K562 (cell line): ENCODE data around the gene ERVMER34-1. TPM values are rescaled to one million over a fixed set of nuclear protein-coding genes. Genes with fewer than 3 reads are reported as not detected.
A peak's percentile ranks its signal among the peaks of the same experiment; 100 is the strongest.

Experiments
- ATAC-seq: fragments of 200-7000 bp; cut with Tn5 transposase; 3 replicates; pipeline ENCODE4 v1.9.1; 2020; ENCODE audit warnings: moderate library complexity
- BruUV-seq: library from RNA; stranded (reverse); fragments of 400-500 nt; replicated peaks from 2 replicates; lab custom pipeline; 2021; lab: Mats Ljungman, UMichigan
- CTCF ChIA-PET: fragments of 300-600 bp; formaldehyde crosslinking; extraction: SDS; loops from one replicate; lab custom pipeline; 2021; ENCODE audit warnings: low intra/inter-chr PET ratio; lab: Yijun Ruan, JAX
- POLR2A ChIA-PET: fragments of 300-600, 350-650 bp; sonication (Branson Sonifier 250); formaldehyde crosslinking; extraction: SDS; loops from one replicate; lab custom pipeline; 2021; ENCODE audit warnings: antibody characterized with exemption, inconsistent platforms; lab: Yijun Ruan, JAX
- DNase-seq, 4 experiments: peaks; one replicate each; pipeline versions ENCODE4 v3.0.0 to v3.0.0-alpha.2; 2011 to 2018; ENCODE audit warnings: low spot score in 3 of 4, mixed read lengths in 3 of 4; ENCODE audit errors: extremely low read depth in 1 of 4
- FAIRE-seq: peaks from 2 replicates; lab custom pipeline; 2011; peaks lifted over from hg19 to GRCh38; lab: Jason Lieb, UNC
- H2AFZ ChIP-seq: 2 replicates; pipeline ENCODE4 v1.6.0; 2011; ENCODE audit warnings: low read depth, low read length, control low read depth, inconsistent platforms
- H3K27ac ChIP-seq: fragments of 200-600 bp; 3 replicates; pipeline ENCODE4 v1.8.0; 2011; ENCODE audit warnings: low read depth, mild to moderate bottlenecking, control low read depth, inconsistent platforms, low read length, moderate library complexity, mixed read lengths; ENCODE audit errors: extremely low read depth
- H3K27me3 ChIP-seq, 2 experiments: fragments of 300-600 bp in 1 of 2; 2 replicates in 1 of 2; 3 replicates in 1 of 2; pipeline versions ENCODE4 v1.6.0 to v1.8.0; 2011; ENCODE audit warnings: inconsistent platforms in 2 of 2, low read length in 2 of 2, mild to moderate bottlenecking in 1 of 2, mixed read lengths in 1 of 2, moderate library complexity in 1 of 2; ENCODE audit not compliant: control insufficient read depth in 2 of 2, insufficient read depth in 2 of 2
- H3K36me3 ChIP-seq: fragments of 300-600 bp; 3 replicates; pipeline ENCODE4 v1.8.0; 2011; ENCODE audit warnings: mild to moderate bottlenecking, low read length, inconsistent platforms; ENCODE audit not compliant: control insufficient read depth, insufficient read depth
- H3K4me1 ChIP-seq, 2 experiments: fragments of 200-600 bp in 1 of 2; replicated peaks in 1 of 2; 2 replicates in 1 of 2; 3 replicates in 1 of 2; pipeline versions ENCODE4 v1.5.1 to v1.8.0; 2011; ENCODE audit warnings: inconsistent platforms in 2 of 2, low read length in 2 of 2, mild to moderate bottlenecking in 1 of 2, mixed read lengths in 1 of 2, moderate library complexity in 1 of 2; ENCODE audit not compliant: control insufficient read depth in 2 of 2, insufficient read depth in 2 of 2
- H3K4me2 ChIP-seq: 2 replicates; pipeline ENCODE4 v1.6.1; 2011; ENCODE audit warnings: low read length, control low read depth, inconsistent platforms, mixed read lengths; ENCODE audit not compliant: insufficient read depth
- H3K4me3 ChIP-seq: fragments of 200-600 bp; sonication (generic), shearing (Covaris generic); 2 replicates; pipeline ENCODE4 v1.5.1; 2016; ENCODE audit warnings: control low read depth, inconsistent platforms
- H3K79me2 ChIP-seq: fragments of 200-600 bp; 3 replicates; pipeline ENCODE4 v1.8.0; 2011; ENCODE audit warnings: low read length, inconsistent platforms; ENCODE audit not compliant: control insufficient read depth, insufficient read depth
- H3K9ac ChIP-seq, 2 experiments: 2 replicates each; pipeline versions ENCODE4 v1.6.0 to v1.6.1; 2011; ENCODE audit warnings: low read depth in 2 of 2, low read length in 2 of 2, control low read depth in 1 of 2, inconsistent platforms in 1 of 2, mild to moderate bottlenecking in 1 of 2, mixed read lengths in 1 of 2; ENCODE audit not compliant: insufficient read depth in 1 of 2
- H3K9me1 ChIP-seq: one replicate; pipeline ENCODE4 v1.6.0; 2011; ENCODE audit warnings: inconsistent platforms, mild to moderate bottlenecking, low read length, moderate library complexity; ENCODE audit not compliant: control insufficient read depth, insufficient read depth
- H3K9me3 ChIP-seq: replicated peaks from 2 replicates; pipeline ENCODE4 v1.5.1; 2011; ENCODE audit warnings: low read depth, low read length, inconsistent platforms; ENCODE audit not compliant: control insufficient read depth, insufficient read depth
- H4K20me1 ChIP-seq: replicated peaks from 2 replicates; pipeline ENCODE4 v1.6.1; 2011; ENCODE audit warnings: low read length, inconsistent platforms, mixed read lengths; ENCODE audit not compliant: control insufficient read depth, insufficient read depth
- ASH1L ChIP-seq: fragments of 450-650 bp; IDR thresholded peaks from 2 replicates; pipeline ENCODE4 v1.6.1; 2018; ENCODE audit warnings: borderline replicate concordance, mild to moderate bottlenecking, low read depth; ENCODE audit not compliant: partially characterized antibody
- FOS ChIP-seq: IDR thresholded peaks from 3 replicates; pipeline ENCODE4 v1.6.1; 2011; ENCODE audit not compliant: insufficient read length; ENCODE audit errors: extremely low read depth
- GATAD2B ChIP-seq: fragments of 450-650 bp; IDR thresholded peaks from 2 replicates; pipeline ENCODE4 v1.6.1; 2017; ENCODE audit warnings: mild to moderate bottlenecking, borderline replicate concordance
- HDAC6 ChIP-seq: IDR thresholded peaks from 2 replicates; pipeline ENCODE4 v1.6.1; 2012; ENCODE audit warnings: low read depth, mild to moderate bottlenecking, control low read depth, inconsistent platforms, low read length, moderate library complexity
- KDM2B ChIP-seq: fragments of 250-450 bp; sonication (Bioruptor Pico); IDR thresholded peaks from 2 replicates; pipeline ENCODE4 v1.8.0; 2021; ENCODE audit warnings: mild to moderate bottlenecking, moderate library complexity
- MEIS2 ChIP-seq: fragments of 450-650 bp; IDR thresholded peaks from 2 replicates; pipeline ENCODE4 v1.6.1; 2014; ENCODE audit warnings: mild to moderate bottlenecking; ENCODE audit not compliant: partially characterized antibody
- MTA3 ChIP-seq: fragments of 450-650 bp; formaldehyde crosslinking; IDR thresholded peaks from 2 replicates; pipeline ENCODE4 v1.6.1; 2017; ENCODE audit warnings: mild to moderate bottlenecking, borderline replicate concordance
- NR2C1 ChIP-seq, 2 experiments: fragments of 450-650 bp; IDR thresholded peaks; 2 replicates each; pipeline ENCODE4 v1.6.1; 2017; ENCODE audit warnings: mild to moderate bottlenecking in 2 of 2, antibody characterized with exemption in 1 of 2, inconsistent platforms in 1 of 2, missing compliant biosample characterization in 1 of 2, missing genetic modification characterization in 1 of 2
- PPARD ChIP-seq: fragments of 250-450 bp; sonication (Bioruptor Pico); IDR thresholded peaks from 2 replicates; pipeline ENCODE4 v1.8.0; 2022; ENCODE audit warnings: inconsistent platforms, mild to moderate bottlenecking, moderate library complexity
- SMAD4 ChIP-seq: fragments of 250-450 bp; sonication (Bioruptor Pico); conservative IDR thresholded peaks from 2 replicates; pipeline ENCODE4 v1.8.0; 2021; ENCODE audit warnings: inconsistent platforms, mild to moderate bottlenecking, moderate library complexity
- USF1 ChIP-seq: sonication (generic); formaldehyde crosslinking; IDR thresholded peaks from 2 replicates; pipeline ENCODE4 v1.9.0; 2022; ENCODE audit warnings: mild to moderate bottlenecking, missing genetic modification reagents
- ZNF12 ChIP-seq: sonication (generic); formaldehyde crosslinking; IDR thresholded peaks from 2 replicates; pipeline ENCODE4 v1.4.0; 2020; ENCODE audit warnings: mild to moderate bottlenecking, missing genetic modification reagents
- ZNF695 ChIP-seq: fragments of 450-650 bp; formaldehyde crosslinking; IDR thresholded peaks from 2 replicates; pipeline ENCODE4 v1.4.0; 2020; ENCODE audit warnings: mild to moderate bottlenecking, moderate library complexity
- ZNF764 ChIP-seq: fragments of 250-450 bp; sonication (Bioruptor Pico); IDR thresholded peaks from 2 replicates; pipeline ENCODE4 v1.4.0; 2020; ENCODE audit warnings: low read depth, mild to moderate bottlenecking, moderate library complexity
- WGBS: fragments of 100-300 bp; shearing (Covaris generic); methylation state at CpG from one replicate; pipeline ENCODE4 v1.1.6; 2016; ENCODE audit warnings: low coverage, mixed read lengths; ENCODE audit not compliant: insufficient coverage; ENCODE audit errors: missing lambda C conversion rate; 5-methylcytosine and 5-hydroxymethylcytosine counted together
- in situ Hi-C: fragments of 300-500 bp; cut with MboI; formaldehyde crosslinking; loops from 4 replicates; pipeline ENCODE4 v1.15.0; 2018; ENCODE audit warnings: inconsistent platforms, mixed read lengths
- intact Hi-C: fragments of 100-400 bp; cut with micrococcal nuclease; formaldehyde crosslinking; loops from 2 replicates; pipeline ENCODE4 v1.14.2; 2022
- polyA plus RNA-seq, 8 experiments: library from polyadenylated mRNA; depleted of rRNA in 4 of 8; stranded (reverse) in 5 of 8; unstranded in 3 of 8; fragments of >200 nt; fragmentation: Nextera tagmentation in 2 of 8; fragmentation: Illumina TruSeq in 1 of 8; extraction: Ambion mirVana in 2 of 8; extraction: Trizol in 1 of 8; gene quantifications; 2 replicates each; pipeline versions ENCODE4 v1.2.1 to v1.2.3, GENCODE V29; 2011 to 2014; ENCODE audit warnings: inconsistent platforms in 1 of 8, missing spikeins in 1 of 8
- total RNA-seq, 7 experiments: library from RNA; depleted of rRNA in 6 of 7; stranded (reverse); fragments of >200 nt in 6 of 7; fragmentation: Illumina TruSeq in 2 of 7; extraction: Trizol in 2 of 7; gene quantifications; 2 replicates each; pipeline versions ENCODE4 v1.2.1 to v1.2.3, GENCODE V29; 2011 to 2021; ENCODE audit warnings: low replicate concordance in 1 of 7
- TF ChIP-seq, protein P1 (sequence below), 2 experiments: IDR thresholded peaks; 2 replicates each; pipeline ENCODE4 v1.6.1; 2011; ENCODE audit warnings: borderline replicate concordance in 1 of 2, control low read depth in 1 of 2, low read depth in 1 of 2, low read length in 1 of 2, mild to moderate bottlenecking in 1 of 2, mixed read lengths in 1 of 2, moderate library complexity in 1 of 2; ENCODE audit not compliant: insufficient read depth in 1 of 2, insufficient read length in 1 of 2, poor library complexity in 1 of 2, severe bottlenecking in 1 of 2; ENCODE audit errors: extremely low read depth in 1 of 2

Gene ERVMER34-1
- total and polyA plus RNA-seq, 9 of the 15 experiments (the other 6 are each of a cell fraction or from before 2014, with no cell fraction given), result 0.04 to 0.57 (median 0.25) TPM

- TF ChIP-seq KDM2B (CRISPR knock-in tag) (no peak), USF1 (CRISPR knock-in tag) (0 out of 2 replicates have a peak, but pooled peaks have one; percentile 26)
- TF ChIP-seq, protein P1, sequence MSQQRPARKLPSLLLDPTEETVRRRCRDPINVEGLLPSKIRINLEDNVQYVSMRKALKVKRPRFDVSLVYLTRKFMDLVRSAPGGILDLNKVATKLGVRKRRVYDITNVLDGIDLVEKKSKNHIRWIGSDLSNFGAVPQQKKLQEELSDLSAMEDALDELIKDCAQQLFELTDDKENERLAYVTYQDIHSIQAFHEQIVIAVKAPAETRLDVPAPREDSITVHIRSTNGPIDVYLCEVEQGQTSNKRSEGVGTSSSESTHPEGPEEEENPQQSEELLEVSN (IDR thresholded peaks at IDR 0.05; ENCODE audit: borderline replicate concordance in 1 of 2, extremely low read depth in 1 of 2, insufficient read depth in 1 of 2, insufficient read length in 1 of 2, low read depth in 1 of 2, low read length in 1 of 2, poor library complexity in 1 of 2, severe bottlenecking in 1 of 2), result peak in 1 of 2 experiments; percentile 23
Measured at GRCh38 chr4:52713456-52713937, 37.7 kb downstream of the ERVMER34-1 start (continued).

- H2AFZ ChIP-seq, result peak overlapping the region; percentile 88
- peak overlapping the region; percentile 95 for H3K4me3 ChIP-seq
- no TSS peak for BruUV-seq
- peaks cover 4 to 21% of the 10 kb centered on the region in 2 experiments; a peak in 4 of 5 replicates for H3K4me1 ChIP-seq
- FAIRE-seq, result peak; percentile 78
- H3K27ac ChIP-seq, result peak overlapping the region; percentile 93
- peaks cover 41% of the 10 kb centered on the region for H3K79me2 ChIP-seq
- peaks cover 44% of the 10 kb centered on the region for H3K36me3 ChIP-seq
- peak; percentile 97 to 99 (median 98) for DNase-seq
- in situ Hi-C loops, result no loop called here
- WGBS, result under 1% methylated on average over 73 of the region's 87 CpGs
- ChIA-PET CTCF (no interaction called here), POLR2A (interaction anchor here (0.6 to 2.2 kb wide), 19 partner anchors 10 to 294 kb away, joined by 3 to 9 read pairs (median 3); no protein-coding TSS in a partner anchor)
- H3K4me2 ChIP-seq, result peak overlapping the region; percentile 93
- no peaks in the 10 kb centered on the region; a peak in 1 of 5 replicates for H3K27me3 ChIP-seq
- peak overlapping the region; percentile 96 to 98 for H3K9ac ChIP-seq
- H3K9me1 ChIP-seq, result no peaks in the 10 kb centered on the region
- H4K20me1 ChIP-seq, result no peaks in the 10 kb centered on the region
- ATAC-seq, result peak; percentile 97
- H3K9me3 ChIP-seq, result no peaks in the 10 kb centered on the region
- intact Hi-C loops, result loop anchor here (5.0 kb wide), 1 partner anchor 150 kb away; the partner anchor contains the start of gene RASL11B
- no peak for TF ChIP-seq ZNF695
- 0 out of 2 replicates have a peak, but pooled peaks have one; percentile 4 for TF ChIP-seq ZNF764
- TF ChIP-seq PPARD (CRISPR knock-in tag), result no peak
- TF ChIP-seq MEIS2, result peak; percentile 49
- no peak for TF ChIP-seq NR2C1 (IDR thresholded peaks at IDR 0.05)
- TF ChIP-seq NR2C1 (tag; IDR thresholded peaks at IDR 0.05), result no peak
- TF ChIP-seq ZNF12 (CRISPR knock-in tag), result 0 out of 2 replicates have a peak, but pooled peaks have one; percentile 22
- TF ChIP-seq FOS, result peak; percentile 58
- no peak for TF ChIP-seq HDAC6
- peak; percentile 42; the same call in 1 of the 2 replicates for TF ChIP-seq MTA3
- peak; percentile 24; the same call in 1 of the 2 replicates for TF ChIP-seq GATAD2B
- TF ChIP-seq ASH1L, result peak; percentile 65
- peak; percentile 31; the same call in 1 of the 2 replicates for TF ChIP-seq SMAD4 (CRISPR knock-in tag)
- TF ChIP-seq USF1 (CRISPR knock-in tag), result peak; percentile 79
Measured at GRCh38 chr4:52712251-52713130, 38.7 kb downstream of the ERVMER34-1 start.
